NCI-H446 treated with DMSO at 0.1 percent for 48 hours (cell line): ENCODE data around the gene CCDC149.

Experiments
- DNase-seq: peaks from one replicate; lab custom pipeline; 2025; lab: John Stamatoyannopoulos, UW

Gene CCDC149

DNA sequence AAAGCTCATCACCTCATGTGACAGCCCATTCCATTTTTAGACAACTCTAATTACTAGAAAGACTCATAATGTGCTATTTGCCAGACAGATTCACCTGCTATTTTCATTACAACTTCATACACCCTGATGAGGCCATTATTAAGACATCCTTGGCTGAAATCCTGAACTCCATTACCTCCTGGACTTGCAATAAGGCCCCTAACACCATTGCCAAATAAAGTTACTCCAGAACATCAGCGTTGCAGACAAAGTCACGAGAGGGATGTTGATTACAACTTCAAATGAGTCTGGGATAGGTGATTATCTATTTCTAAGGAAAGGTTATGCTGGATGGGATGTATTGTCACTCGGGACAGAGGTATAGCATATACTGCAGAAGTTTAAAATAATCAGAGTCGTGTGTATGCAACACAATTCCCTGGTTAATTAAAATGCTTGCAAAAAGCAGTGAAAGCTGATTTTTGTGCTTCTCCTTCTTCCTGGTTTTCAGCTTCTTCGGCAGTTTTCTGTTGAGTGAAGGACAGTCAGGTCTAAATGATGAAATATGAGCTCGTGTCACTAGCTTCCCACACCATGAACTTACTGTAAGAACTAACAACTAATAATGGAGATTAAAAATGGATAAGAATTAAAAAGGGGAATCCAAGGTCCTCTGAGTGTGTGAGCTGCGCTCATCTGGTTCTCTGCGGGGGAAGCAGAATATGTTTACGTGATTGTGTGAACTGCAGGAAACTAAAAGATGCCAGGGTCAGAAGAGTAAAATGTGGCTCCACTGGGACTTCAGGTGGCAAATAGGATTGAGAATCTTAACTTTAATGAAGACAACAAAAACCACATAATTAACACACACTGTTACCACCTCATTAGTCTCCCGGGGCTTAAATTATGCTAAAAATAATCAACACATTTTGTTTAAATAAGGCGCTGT, 135.0 kb downstream of the CCDC149 start:
- no peak for DNase-seq

DNA sequence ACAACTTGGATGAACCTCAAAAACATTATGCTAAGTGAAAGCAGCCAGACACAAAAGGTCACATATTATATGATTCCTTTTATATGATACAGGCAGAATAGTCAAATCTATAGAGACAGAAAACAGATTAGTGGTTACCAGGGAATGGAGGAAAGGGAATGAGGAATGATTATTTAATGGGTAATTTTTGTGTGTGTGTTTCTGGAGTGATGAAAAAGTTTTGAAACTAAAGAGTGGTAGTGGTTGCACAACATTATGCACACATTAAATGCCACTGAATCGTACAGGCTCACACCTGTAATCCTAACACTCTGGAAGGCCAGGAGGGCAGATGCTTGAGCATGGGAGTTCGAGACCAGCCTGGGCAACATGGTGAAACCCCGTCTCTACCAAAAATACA, 137.1 kb downstream of the CCDC149 start:
- DNase-seq: no peak

DNA sequence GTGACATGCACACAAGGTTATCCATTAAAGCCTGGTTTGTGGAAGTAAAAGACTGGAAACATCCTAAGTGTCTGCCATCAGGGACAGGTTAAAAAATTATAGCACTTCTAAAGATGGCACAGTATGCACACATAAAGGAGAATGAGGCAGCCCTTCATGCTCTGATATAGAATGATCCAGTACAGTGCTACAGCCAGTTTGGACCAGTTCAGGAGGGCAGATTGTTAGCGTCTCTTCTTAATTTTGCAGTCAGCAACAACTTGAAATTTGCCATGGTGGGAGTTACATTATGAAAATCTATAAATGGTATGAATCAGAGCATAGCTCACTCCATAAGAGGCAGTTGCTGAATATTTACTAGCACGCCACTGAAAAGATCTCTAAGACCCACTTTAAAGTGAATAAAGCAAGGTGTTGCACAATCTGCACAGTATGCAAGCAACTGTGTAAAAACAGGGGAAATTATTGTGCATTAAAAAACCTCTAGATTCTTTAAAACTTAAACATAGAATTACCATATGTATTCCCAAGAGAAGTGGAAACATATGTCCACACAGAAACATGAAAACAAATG, 137.7 kb downstream of the CCDC149 start:
- no peak for DNase-seq

DNA sequence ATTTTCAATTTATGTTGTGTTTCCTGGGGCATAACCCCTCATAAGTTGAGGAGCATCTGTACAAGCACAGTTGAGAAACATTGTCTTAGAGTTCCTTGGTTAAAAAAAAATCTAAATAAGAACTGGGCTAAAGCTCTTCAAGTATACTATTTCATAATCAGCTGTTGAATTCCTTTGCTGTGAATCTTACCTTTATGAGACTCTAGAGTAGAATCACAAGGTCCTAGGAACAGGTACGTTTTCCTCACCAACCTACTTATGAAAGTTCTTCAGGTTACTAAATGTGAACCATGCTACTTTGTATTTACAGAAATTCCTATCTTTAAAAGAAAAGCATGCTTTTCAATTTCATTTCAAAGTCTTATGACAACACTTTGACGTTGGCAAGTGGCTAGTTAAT, 138.4 kb downstream of the CCDC149 start:
- DNase-seq: no peak

DNA sequence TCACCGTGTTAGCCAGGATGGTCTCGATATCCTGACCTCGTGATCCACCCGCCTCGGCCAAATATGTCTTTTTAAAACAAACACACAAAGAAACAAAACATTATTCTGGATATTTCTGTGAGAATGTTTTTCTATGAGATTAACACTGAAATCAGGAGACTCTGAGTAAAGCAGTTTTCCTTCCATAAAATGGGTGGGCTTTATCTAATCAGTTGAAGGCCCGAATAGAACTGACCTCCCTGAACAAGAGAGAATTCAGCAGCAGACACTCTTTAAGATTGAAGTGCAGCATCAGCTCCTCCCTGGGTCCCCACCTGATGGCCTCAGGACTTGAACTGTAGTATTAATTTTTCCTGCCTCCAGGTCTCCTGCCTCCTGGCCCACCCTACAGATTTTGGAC, 139.9 kb downstream of the CCDC149 start:
- no peak for DNase-seq

DNA sequence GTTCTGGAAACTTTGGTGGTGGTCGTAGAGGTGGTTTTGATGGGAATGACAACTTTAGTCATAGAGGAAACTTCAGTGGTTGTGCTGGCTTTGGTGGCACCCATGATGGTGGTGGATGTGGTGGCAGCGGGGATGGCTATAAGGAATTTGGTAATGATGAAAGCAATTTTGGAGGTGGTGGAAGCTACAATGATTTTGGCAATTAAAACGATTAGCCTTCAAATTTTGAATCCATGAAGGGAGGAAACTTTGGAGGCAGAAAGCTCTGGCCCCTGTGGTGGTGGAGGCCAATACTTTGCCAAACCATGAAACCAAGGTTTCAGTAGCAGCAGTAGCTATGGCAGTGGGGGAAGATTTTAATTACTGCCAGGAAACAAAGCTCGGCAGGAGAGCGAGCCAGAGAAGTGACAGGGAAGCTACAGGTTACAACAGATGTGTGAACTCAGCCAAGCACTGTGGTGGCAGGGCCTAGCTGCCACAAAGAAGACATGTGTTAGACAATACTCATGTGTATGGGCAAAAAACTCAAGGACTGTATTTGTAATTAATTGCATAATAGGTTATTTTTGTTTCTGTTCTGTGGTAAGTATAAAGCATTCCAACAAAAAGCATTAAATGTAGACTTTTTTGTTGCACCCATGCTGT, 140.7 kb downstream of the CCDC149 start:
- DNase-seq: no peak

DNA sequence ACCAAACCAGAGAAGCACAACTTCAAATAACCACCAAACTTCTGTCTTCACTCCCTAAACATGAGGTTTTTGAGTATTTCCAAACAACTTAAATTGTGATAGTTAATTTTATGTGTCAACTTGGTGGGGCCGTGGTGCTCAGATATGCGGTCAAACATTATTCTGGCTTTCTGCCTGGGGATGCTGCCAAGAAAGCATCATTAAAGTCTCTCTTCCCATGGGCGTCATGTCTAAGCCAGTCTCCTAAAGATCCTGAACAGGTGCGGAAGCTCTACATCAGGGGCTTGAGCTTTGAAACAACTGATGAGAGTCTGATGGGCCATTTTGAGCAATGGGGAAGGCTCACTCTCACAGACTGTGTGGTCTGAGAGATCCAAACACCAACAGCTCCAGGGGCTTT, 141.6 kb downstream of the CCDC149 start:
- DNase-seq: no peak

DNA sequence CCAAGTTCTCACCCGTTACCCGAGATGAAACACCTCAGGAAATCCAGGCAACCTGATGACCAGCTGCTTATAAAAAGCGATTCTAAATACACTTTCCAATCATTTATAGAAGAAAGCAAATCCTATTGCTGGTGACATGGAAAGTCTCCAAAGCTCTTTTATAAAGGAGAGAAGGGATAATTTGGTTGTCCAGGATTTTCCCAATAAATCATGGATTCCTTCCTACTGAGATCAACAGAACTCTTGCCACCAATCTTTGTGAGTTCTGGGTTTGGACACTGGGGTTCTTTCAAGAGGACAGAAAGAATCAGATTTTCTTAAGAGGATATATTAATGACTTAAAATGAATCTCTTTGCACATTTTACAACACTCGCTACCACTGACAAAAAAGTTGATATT, 142.2 kb downstream of the CCDC149 start:
- no peak for DNase-seq

DNA sequence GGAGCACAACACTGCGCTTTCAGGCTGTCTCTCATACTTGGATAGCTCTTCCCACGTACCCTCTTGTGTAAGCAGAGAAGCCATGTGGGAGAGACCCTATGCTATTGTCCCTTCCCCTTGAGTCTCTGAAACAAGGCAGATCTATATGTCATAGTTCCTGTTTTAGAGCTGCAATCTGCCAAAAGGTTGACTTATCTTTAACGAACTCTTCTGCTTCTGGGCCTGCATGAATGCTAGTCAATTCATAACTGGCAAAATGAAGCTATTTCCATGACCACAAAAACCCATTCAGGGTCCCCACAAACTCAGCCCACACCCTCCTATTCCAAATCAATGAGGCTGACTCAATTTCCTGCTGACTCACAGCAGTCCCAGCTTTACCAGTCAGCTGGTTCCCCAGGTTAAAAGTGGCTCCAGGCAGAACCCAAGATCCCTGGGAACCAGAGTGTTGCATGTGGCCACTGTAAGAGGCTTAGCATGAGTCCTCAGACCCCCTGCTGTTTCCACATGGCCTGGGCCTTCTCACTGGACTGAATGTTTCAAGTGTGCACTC, 142.7 kb downstream of the CCDC149 start:
- no peak for DNase-seq

DNA sequence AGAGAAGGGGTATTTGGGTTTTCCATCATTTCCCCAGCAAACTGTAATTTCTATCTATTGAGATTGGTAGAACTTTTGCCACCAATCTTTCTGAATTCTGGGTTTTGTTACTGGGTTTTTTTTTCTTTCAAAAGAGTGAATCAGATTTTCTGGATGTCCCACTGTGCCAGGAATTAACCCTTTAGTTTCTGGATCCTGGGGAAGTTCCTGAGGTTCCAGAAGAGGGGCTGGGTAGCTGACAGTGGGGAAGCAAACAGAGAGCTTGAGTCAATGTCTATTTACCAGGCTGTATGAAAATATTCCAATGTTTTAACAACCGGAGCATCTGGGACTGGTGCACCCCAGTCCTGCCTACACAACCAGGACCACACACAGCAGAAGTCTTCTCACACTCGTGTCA, 143.3 kb downstream of the CCDC149 start:
- DNase-seq: no peak

DNA sequence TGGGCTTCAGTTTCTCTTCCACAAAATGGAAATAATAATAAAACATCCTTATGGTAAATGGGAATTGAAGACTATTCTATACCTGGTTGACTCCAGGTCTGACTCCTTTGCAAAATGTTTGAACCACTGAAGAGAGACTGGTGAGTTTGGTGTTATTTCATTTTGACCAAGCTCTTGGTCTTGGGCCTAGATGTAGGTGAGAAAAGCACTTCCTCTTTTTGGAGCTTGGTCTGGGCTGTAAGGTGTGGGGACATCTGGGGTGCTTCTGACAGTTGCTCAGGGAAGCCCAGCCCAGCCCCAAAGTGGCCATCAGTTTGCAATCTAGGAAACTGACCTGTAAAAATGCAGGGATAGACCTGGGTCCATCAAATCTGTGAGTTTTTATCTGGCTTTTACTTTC, 144.2 kb downstream of the CCDC149 start:
- no peak for DNase-seq

DNA sequence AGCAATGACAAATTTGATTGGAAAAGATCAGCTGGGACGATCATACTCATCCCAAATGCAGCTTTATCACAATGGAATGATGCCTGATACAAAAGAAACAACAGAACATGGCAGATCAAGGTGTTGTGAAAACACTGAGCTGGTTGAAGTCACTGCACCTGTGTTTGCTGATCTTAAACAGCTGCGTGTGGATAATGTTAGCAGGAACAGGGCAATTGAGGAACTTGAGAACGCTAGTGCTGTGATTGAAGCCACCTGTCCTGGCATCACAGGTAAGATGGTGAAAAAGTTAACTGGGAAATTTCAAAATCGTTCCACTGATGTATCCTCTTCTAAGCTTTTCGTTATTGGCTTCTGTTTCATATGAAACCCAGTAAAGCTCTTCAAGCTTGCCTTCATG, 144.8 kb downstream of the CCDC149 start:
- no peak for DNase-seq

DNA sequence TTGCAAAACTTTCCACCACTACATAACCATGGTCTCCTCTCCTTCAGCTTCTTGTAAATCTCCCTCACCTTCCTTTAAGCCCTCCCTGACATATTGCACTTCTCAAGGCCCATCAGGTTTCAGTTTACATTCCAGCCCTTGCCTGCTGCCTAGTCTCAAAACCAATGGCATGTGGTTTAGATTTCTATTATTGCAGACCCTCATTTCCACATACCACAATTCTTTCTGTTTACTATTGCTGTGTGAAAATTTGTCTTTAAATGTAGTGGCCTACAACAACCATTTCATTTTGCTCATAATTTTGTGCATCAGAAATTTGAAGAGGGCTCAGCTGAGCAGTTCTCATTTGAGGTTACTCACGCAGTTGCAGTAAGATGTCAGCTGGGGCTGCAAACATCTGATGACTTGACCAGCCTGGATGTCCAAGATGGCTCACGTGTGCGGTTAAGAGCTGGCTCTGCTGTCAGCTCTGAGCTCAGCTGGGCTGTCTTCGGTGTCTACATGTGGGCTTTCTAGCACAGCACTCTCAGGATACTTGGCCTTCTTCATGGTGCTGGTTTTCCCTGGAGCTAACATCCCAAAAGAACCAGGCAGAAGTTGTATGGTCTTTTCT, 147.4 kb downstream of the CCDC149 start:
- DNase-seq: no peak

DNA sequence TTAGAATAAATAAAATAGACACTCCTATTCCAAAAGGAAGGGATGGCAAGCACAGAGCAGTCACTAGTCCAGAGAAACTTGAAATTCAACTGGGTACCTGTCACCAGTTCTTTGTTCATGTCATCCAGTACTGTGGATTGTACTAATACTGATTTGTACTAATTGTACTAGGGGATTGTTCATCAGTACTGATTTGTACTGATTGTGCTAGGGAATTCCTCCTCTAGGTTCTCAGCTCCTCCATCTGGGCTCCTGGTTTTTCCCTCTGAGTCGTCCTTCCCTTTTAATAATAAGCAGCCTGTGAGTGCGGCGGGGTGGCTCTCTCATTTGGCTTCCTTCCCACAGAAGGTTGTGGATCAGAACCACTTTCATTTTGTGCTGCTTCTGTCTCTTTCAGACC, 148.5 kb downstream of the CCDC149 start:
- DNase-seq: no peak

DNA sequence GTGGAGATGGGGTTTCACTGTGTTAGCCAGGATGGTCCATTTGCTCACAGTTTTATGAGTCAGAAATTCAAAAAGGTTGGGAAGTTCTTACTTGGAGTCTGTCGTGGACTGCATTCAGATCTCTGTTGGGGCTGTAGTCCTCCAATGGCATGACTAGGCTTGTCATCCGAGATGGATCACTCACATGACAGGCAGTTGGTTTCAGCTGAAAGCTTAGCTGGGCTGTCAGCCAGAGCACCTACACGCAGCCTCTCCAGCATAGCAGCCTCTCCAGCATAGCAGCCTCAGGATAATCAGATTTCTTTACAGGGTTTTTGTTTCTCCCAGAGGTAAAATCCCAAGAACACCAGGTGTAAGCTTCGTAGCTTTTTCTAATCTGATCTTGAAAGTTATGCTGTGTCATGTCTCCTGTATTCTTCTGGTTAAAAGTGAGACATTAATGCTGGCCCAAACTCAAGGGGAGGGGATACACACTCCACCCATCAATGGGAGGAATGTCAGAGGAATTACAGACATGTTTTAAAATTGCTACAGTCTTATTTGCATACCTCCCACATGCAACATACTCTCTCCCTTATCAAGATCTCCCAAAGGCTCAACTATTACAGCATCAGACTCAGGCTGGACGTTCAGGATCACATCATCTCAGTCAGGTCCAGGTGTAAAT, 149.1 kb downstream of the CCDC149 start:
- peak; percentile 43 for DNase-seq
